ENCODE data around the gene OGA.

Gene OGA

GRCh38 chr10:101749047-101750016 is 68.9 kb downstream of the OGA start:
- DNase-seq: no peak

- no peak for DNase-seq
These were observed 69.7 kb downstream of the OGA start for GRCh38 chr10:101748496-101748895.

- DNase-seq: no peak
These were observed 73.1 kb downstream of the OGA start for GRCh38 chr10:101745074-101745696.

DNA sequence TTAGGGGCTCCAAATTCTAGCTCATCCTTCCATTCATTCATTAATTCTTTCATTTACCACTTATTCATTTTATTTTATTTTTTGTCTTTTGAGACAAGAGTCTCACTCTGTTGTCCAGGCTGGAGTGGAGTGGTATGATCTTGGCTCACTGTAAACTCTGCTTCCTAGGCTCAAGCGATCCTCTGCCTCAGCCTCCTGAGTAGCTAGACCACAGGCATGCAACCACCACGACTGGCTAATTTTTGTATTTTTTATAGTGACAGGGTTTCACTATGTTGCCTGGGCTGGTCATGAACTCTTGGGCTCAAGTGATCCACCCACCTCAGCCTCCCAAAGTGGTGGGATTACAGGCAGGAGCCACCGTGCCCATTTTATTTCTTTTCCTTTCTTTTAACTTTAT is 74.0 kb downstream of the OGA start:
- DNase-seq: no peak

DNA sequence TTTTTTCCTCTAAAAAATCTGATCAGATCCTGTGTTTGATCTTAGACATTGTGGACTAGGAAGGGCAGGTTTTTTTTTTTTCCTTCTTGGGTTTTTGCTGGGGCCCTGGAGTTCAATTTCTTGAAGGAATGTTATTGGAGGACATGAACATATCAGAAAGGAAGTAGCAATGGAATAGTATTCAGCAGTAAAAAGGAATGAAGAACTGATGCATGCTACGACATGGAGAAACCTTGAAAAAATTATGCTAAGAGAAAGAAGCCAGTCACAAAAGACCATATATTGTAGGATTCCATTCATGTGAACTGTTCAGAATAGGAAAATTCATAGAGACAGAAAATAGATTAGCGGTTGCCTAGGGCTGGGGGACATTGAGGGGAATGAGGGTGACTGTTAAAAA is 76.3 kb downstream of the OGA start:
- DNase-seq: no peak

GRCh38 chr10:101736666-101737065 is 81.6 kb downstream of the OGA start:
- DNase-seq: no peak

All from amniotic stem cell (primary cell).